Activated CD8-positive, alpha-beta T cell treated with anti-CD3 and anti-CD28 coated beads, Interleukin-2, amount 10 ng/mL, durations not matched to agents 7 days and 5 days (primary cell): Measurements from ENCODE around the gene UNC13B. TPM values are rescaled to one million over a fixed set of nuclear protein-coding genes. Genes with fewer than 3 reads are reported as not detected.

Experiments used
- ATAC-seq: fragments of 150-1000 bp; cut with Tn5 transposase; one replicate; pipeline ENCODE4 v1.10.0; 2021; ENCODE audit warnings: moderate library complexity
- CTCF ChIA-PET: fragments of 350-600 bp; sonication (Branson Sonifier 250); formaldehyde crosslinking; loops from one replicate; lab custom pipeline; 2021; ENCODE audit warnings: antibody characterized with exemption; lab: Charles Lee
- POLR2A ChIA-PET: fragments of 350-600 bp; sonication (Branson Sonifier 250); formaldehyde crosslinking; loops from one replicate; lab custom pipeline; 2021; ENCODE audit warnings: antibody characterized with exemption; lab: Charles Lee
- DNase-seq: peaks from one replicate; pipeline ENCODE4 v3.0.0-alpha.2; 2020
- H3K27ac Mint-ChIP-seq: one replicate; pipeline ENCODE4 v1.8.0; 2021; ENCODE audit warnings: mild to moderate bottlenecking, mixed read lengths
- H3K27me3 Mint-ChIP-seq: one replicate; pipeline ENCODE4 v1.8.0; 2021; ENCODE audit warnings: low read depth, mixed read lengths
- H3K36me3 Mint-ChIP-seq: one replicate; pipeline ENCODE4 v1.8.0; 2021; ENCODE audit warnings: low read depth, mixed read lengths
- H3K4me1 Mint-ChIP-seq: one replicate; pipeline ENCODE4 v1.8.0; 2021; ENCODE audit warnings: low read depth, mixed read lengths
- H3K4me3 Mint-ChIP-seq: one replicate; pipeline ENCODE4 v1.8.0; 2021; ENCODE audit warnings: mild to moderate bottlenecking, mixed read lengths
- H3K9me3 Mint-ChIP-seq: one replicate; pipeline ENCODE4 v1.8.0; 2022; ENCODE audit warnings: mixed read lengths; ENCODE audit not compliant: insufficient read depth
- total RNA-seq, 2 experiments: library from RNA; stranded (reverse); gene quantifications; one replicate each; pipeline ENCODE4 v1.2.3, GENCODE V29; 2021

Gene UNC13B
- total RNA-seq: under 1 TPM; 0.29 to 0.57 TPM

DNA sequence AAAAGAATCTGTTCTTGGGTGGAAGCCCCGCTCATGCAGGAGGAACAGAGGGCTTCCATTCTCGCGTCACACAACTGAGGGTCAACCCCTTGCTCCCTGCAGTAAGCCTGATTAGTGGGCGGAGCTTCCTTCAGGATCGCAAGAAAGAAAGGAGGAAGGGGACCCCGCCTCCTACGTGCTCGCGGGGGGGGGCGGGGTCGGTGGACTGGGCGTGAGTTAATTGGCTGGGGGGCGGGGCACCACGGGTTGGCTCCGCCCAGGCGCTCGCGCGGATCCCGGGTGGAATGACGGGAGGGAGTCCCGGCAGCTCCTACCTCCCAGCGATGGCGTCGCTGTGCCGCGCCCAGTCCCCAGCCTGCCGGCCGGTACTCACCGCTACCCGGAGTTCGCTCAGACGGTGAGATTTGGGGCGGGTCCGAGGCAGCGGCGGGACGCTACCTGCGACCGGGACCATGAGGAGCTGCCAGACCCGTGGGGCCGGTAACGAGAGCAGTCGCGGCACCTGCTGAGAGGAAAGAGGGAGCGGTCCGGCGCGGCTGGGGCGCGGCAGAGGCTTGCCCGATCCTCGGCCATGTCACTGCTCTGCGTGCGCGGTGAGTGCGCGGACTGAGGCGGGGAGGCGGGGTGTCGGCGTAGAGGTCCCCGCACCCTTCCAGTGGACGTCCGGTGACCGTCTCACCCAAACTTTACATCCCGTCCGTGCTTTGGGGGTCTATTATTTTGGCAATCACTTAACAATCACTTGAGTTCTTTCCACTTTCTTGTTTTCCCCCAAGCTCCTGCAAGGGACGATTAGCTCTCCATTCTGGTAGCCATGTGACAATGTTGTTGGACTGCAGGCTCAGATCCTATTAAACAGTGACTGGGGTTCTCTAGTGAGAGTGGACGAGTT is at the start of gene UNC13B:
Gene UNC13B (plus strand): TSS at position 297 of the 892 bp plus-strand sequence. CDS start 275 bp downstream, at position 572.
- peak; percentile 84 for ATAC-seq
- POLR2A ChIA-PET: interaction anchor here (0.7 kb wide), 1 partner anchor 1028 kb away, joined by 3 read pairs; no protein-coding TSS in a partner anchor
- H3K4me3 Mint-ChIP-seq: peak within 1 kb of the TSS; percentile 78

DNA sequence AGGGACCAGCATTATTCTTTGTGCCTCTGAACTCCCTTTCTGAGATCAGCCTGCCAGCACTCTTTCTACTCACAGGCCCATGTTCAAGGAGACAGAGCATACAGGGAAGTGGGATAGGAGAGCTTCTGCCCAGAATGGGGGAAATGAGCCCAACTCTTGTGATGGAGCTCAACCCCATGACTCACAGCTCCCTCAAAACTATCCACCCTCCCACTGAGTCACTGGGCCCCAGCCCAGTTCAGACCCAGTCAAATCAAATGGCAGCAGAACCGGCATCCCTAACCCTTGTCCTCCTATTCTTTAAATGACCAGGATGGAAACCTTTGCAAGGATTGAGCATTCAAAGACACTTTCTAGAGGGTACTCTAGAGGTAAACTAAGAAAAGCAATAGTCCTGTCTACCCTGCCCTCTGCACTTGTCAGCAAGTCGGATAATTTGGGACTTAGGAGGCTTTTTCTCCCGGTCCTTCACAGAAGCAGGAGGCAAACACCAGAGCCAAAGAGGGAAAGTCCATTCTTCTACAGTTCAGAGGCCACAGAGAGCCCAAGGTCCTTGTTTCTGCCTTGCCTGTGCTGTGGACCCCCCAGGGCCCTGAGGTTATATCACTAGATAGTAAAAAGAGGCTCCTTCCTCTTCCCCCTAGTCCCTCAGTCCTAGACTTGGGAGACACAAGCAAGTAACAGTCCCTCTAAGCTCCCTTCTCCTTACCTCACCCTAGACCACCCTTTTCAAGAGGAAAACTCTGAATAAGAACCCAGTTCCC is 49.4 kb upstream of the UNC13B start:
- H3K4me3 Mint-ChIP-seq: peak overlapping the region; percentile 69
- H3K36me3 Mint-ChIP-seq: peaks cover 9% of the 10 kb centered on the region
- POLR2A ChIA-PET: interaction anchor here (0.7 to 2.7 kb wide), 3 partner anchors 9 to 40 kb away, joined by 4 to 14 read pairs (median 4); partner anchors contain the start of genes STOML2 and VCP
- peak overlapping the region; percentile 57 for H3K27ac Mint-ChIP-seq
- H3K4me1 Mint-ChIP-seq: peaks cover 63% of the 10 kb centered on the region
- no peaks in the 10 kb centered on the region for H3K9me3 Mint-ChIP-seq
- CTCF ChIA-PET: interaction anchor here (0.6 to 2.4 kb wide), 4 partner anchors 15 to 147 kb away, joined by 3 to 14 read pairs (median 4); partner anchors contain the start of genes FANCG and PIGO
- ATAC-seq (no peak), DNase-seq (no peak)
- H3K27me3 Mint-ChIP-seq: no peaks in the 10 kb centered on the region

More for the DNA sequence above, at the start of gene UNC13B:
- H3K9me3 Mint-ChIP-seq: peaks cover 5% of the 10 kb centered on the region
- no peaks in the 10 kb centered on the region for H3K36me3 Mint-ChIP-seq
- H3K27ac Mint-ChIP-seq: peak within 1 kb of the TSS; percentile 57
- CTCF ChIA-PET: interaction anchor here (0.6 to 1.0 kb wide), 4 partner anchors 23 to 460 kb away, joined by 3 to 4 read pairs (median 3); no protein-coding TSS in a partner anchor
- peaks cover 35% of the 10 kb centered on the region for H3K4me1 Mint-ChIP-seq
- H3K27me3 Mint-ChIP-seq: peaks cover 24% of the 10 kb centered on the region
- peak; percentile 77 for DNase-seq

DNA sequence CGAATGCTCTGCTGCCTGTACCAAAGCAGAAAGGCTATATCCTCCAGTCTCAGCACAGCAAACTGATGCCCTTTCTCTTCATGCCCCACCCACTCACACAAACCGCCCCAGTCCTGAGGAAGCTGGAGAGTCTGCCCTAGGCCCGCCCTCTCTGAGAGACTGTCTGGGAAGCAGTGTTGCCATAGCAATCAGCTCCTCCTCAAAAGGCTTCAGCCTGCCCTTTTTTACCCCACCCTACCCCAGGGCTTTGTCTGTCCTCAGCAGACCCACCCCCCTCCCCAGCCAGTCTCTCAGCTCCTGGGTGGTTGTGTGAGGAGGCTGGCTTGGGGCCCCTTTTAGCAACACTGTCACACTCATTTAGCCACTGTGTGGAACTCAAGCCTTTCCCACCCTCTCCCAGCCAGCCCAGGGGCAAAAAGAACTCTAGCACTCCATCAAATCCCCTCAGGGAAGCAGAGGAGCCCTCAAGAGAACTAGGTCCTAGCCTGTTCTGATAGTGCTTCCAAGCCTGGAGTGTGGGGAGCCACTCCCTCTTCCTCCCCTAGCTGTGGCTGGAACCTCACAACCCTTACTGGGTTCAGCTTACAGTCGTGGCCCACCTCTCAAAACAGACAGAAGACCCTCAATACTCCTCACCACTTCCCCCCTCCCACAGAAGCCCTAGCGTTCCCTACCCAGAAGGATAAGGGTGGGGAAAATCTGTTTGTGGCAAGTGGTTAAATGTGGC is 47.5 kb upstream of the UNC13B start:
- peaks cover 59% of the 10 kb centered on the region for H3K4me1 Mint-ChIP-seq
- peak overlapping the region; percentile 95 for H3K4me3 Mint-ChIP-seq
- POLR2A ChIA-PET: interaction anchor here (1.4 to 2.9 kb wide), 5 partner anchors 11 to 46 kb away, joined by 3 to 33 read pairs (median 6); partner anchors contain the start of genes FANCG, PIGO, STOML2 and VCP
- CTCF ChIA-PET: interaction anchor here (0.6 to 6.7 kb wide), 15 partner anchors 11 to 467 kb away, joined by 3 to 77 read pairs (median 4); partner anchors contain the start of genes GALT, PIGO, STOML2 and VCP
- H3K9me3 Mint-ChIP-seq: no peaks in the 10 kb centered on the region
- H3K27me3 Mint-ChIP-seq: no peaks in the 10 kb centered on the region
- peak overlapping the region; percentile 92 for H3K27ac Mint-ChIP-seq
- DNase-seq (peak; percentile 89), ATAC-seq (peak; percentile 35)
- H3K36me3 Mint-ChIP-seq: peaks cover 6% of the 10 kb centered on the region

DNA sequence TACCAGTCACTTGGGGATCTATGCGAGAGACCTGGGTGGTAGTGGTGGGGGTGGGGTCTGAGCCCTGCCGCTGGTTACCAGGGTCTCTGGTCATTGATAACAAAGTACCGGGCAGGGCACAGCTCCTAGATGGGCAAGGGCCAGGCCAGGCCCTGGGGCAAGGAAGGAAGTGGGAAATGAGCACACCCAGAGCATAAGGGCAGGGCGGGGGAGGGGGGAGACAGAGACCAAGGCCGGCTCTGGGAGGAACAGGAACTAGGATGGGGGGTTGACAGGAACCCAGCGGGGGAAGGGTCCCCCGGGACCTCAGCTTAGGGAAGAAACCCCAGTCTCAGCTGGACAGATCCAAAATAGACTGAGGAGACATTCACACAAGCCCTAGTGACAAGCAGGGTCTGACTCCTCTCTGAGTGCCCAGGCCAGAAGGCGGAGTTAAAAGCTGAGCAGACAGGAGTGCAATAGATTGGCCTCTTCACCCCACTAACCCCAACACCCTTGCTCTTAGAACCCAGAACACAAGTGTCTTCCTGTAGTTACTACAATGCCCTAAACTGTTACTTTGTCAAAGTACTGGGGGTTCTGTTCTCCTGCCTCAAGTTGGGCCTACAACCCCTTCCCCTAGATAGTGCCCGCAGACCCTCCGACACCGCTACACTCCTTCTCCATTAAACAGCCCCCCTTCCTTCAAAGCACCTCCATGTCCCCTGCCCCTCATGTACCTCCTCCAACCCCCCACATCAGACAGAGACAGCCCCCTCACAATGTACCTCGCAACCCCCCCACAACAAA is 46.8 kb upstream of the UNC13B start:
- peak overlapping the region; percentile 92 for H3K27ac Mint-ChIP-seq
- peaks cover 6% of the 10 kb centered on the region for H3K36me3 Mint-ChIP-seq
- ATAC-seq (no peak), DNase-seq (peak; percentile 75)
- ChIA-PET POLR2A (interaction anchor here (0.6 to 2.9 kb wide), 10 partner anchors 12 to 617 kb away, joined by 3 to 33 read pairs (median 4); partner anchors contain the start of genes ARHGEF39, CREB3, FANCG and PIGO), CTCF (interaction anchor here (0.6 to 6.7 kb wide), 15 partner anchors 11 to 468 kb away, joined by 3 to 77 read pairs (median 5); partner anchors contain the start of genes GALT, PIGO and STOML2)
- no peaks in the 10 kb centered on the region for H3K9me3 Mint-ChIP-seq
- H3K4me3 Mint-ChIP-seq: peak overlapping the region; percentile 95
- no peaks in the 10 kb centered on the region for H3K27me3 Mint-ChIP-seq
- peaks cover 53% of the 10 kb centered on the region for H3K4me1 Mint-ChIP-seq

DNA sequence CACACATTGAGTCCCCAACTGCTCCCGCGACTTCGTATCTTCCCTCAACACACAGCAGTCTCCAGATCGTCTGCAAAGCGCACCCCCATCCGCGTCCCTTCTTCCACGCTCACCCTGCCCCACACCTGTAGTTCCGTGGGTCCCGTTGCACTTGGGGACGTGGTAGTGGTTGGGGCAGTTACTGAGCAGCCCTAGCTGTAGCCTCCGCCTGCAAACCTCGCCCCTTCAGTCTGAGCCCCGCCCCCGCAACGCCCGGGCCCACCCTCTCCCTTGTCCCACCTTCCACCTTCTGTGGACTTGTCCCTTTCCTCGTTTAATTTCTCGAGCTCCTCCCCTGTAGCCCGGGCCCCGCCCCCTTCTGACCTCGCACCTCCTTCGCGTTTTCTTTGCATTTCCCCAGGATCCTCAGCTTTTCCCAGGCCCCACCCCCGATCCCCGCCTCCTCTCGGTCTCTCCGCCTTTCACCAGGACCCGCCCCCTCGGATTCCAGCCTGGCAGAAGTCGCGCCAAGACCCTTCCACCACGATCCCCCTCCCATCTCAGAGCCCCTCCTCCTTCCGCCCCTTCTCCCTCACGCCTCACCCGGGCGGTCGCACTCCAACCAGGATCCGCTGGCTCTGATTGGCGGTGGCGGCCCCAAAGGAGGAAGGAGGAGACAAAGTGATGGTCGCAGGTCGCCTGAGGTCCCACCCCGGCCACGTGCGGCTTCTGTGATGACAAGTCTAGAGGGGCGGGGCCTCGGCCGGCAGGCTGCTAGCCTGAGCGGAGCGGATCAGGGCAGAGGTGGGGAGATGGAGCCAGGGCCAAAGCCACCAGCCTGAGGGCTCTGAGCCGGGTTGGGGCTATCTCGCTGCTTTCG is 45.9 kb upstream of the UNC13B start, which contains the start of gene ATOSB:
Gene ATOSB (minus strand): TSS at position 183 of the 859 bp plus-strand sequence. CDS start 7,588 bp downstream, outside the sequence.
- ATAC-seq (peak; percentile 71), DNase-seq (peak; percentile 97)
- ChIA-PET CTCF (interaction anchor here (0.7 to 6.7 kb wide), 14 partner anchors 11 to 469 kb away, joined by 3 to 77 read pairs (median 5); partner anchors contain the start of genes GALT and PIGO), POLR2A (interaction anchor here (0.6 to 2.9 kb wide), 9 partner anchors 13 to 616 kb away, joined by 3 to 33 read pairs (median 4); partner anchors contain the start of genes ARHGEF39, CREB3, PIGO and STOML2)
- Mint-ChIP-seq H3K27ac (peak within 1 kb of the TSS; percentile 92), H3K9me3 (no peaks in the 10 kb centered on the region), H3K4me3 (peak within 1 kb of the TSS; percentile 95), H3K4me1 (peaks cover 44% of the 10 kb centered on the region), H3K27me3 (no peaks in the 10 kb centered on the region), H3K36me3 (peaks cover 6% of the 10 kb centered on the region)

DNA sequence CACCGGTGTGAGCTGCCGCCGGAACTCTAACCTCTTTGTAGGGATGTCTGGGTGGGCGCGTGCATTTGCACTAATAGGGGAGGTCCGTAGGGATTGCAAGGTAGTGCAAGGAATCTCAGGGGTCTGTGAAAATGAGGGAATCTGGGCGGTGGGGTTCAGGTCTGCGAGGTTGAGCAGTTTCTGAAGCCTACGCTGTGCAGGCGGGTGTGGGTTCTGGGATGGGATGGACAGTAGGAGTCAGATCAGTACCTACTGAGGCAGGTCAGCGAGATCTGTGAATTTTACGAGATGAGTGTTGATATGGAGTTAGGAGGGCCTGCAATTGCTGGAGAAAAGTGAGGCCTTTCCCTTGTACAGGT is 45.3 kb upstream of the UNC13B start:
- POLR2A ChIA-PET: interaction anchor here (0.7 to 1.7 kb wide), 4 partner anchors 18 to 616 kb away, joined by 3 to 5 read pairs (median 4); partner anchors contain the start of genes CREB3 and TLN1
- CTCF ChIA-PET: interaction anchor here (0.7 to 6.7 kb wide), 24 partner anchors 11 to 1103 kb away, joined by 3 to 77 read pairs (median 4); partner anchors contain the start of gene STOML2
- H3K27me3 Mint-ChIP-seq: no peaks in the 10 kb centered on the region
- H3K9me3 Mint-ChIP-seq: no peaks in the 10 kb centered on the region
- H3K4me3 Mint-ChIP-seq: peak overlapping the region; percentile 95
- DNase-seq (no peak), ATAC-seq (peak; percentile 1)
- peaks cover 41% of the 10 kb centered on the region for H3K4me1 Mint-ChIP-seq
- peak overlapping the region; percentile 92 for H3K27ac Mint-ChIP-seq
- peaks cover 6% of the 10 kb centered on the region for H3K36me3 Mint-ChIP-seq

DNA sequence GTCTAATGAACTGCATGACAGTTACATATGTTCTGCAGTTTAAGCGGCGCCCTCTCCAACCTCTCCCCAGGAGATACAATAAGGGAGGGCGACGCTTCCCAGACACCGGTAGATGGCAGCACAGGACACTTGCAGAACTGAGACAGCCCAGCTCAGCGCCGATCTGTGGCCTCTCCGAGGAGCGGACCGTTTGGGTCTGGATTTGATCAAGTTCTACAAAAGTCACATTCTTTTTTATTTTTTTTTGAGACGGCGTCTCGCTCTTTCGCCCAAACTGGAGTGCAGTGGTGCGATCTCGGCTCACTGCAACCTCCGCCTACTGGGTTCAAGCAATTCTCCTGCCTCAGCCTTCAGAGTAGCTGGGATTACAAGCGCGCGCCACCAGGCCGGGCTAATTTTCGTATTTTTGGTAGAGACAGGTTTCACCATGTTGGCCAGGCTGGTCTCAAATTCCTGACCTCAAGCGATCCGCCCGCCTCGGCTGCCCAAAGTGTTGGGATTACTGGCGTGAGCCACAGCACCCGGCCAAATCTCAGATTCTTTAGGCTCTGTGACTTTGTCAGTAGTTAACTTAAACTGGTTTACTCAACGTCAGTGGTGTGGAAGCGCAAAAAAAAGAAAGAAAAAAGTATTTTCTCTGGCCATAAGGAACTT is 44.8 kb upstream of the UNC13B start:
- Mint-ChIP-seq H3K36me3 (peaks cover 6% of the 10 kb centered on the region), H3K27ac (peak overlapping the region; percentile 92), H3K4me1 (peaks cover 36% of the 10 kb centered on the region), H3K27me3 (no peaks in the 10 kb centered on the region), H3K4me3 (peak overlapping the region; percentile 95), H3K9me3 (no peaks in the 10 kb centered on the region)
- DNase-seq: peak; percentile 95
- CTCF ChIA-PET: interaction anchor here (0.6 to 6.7 kb wide), 29 partner anchors 10 to 1103 kb away, joined by 3 to 77 read pairs (median 3); partner anchors contain the start of genes PIGO and STOML2
- POLR2A ChIA-PET: interaction anchor here (1.3 kb wide), 1 partner anchor 142 kb away, joined by 4 read pairs; no protein-coding TSS in a partner anchor
- peak; percentile 56 for ATAC-seq

DNA sequence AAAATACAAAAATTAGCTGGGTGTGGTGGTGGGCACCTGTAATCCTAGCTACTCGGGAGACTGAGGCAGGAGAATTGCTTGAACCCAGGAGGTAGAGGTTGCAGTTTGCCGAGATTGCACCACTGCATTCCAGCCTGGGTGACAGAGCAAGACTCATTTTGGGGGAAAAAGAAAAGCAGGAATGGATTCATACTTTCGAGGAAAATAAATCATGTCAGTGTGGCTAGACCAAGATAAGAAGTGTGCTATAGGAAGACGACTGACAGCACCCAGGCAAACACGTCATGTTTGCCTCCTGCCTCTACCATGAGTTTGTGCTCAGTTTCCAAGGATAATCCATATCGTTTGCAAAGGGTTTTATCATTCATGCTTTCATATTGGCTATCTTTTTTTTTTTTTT is 26.9 kb upstream of the UNC13B start:
- H3K27ac Mint-ChIP-seq: no peak overlapping the region
- DNase-seq: no peak
- no peak overlapping the region for H3K4me3 Mint-ChIP-seq
- H3K27me3 Mint-ChIP-seq: no peaks in the 10 kb centered on the region
- ChIA-PET CTCF (no interaction called here), POLR2A (no interaction called here)
- H3K4me1 Mint-ChIP-seq: no peaks in the 10 kb centered on the region
- no peaks in the 10 kb centered on the region for H3K9me3 Mint-ChIP-seq
- H3K36me3 Mint-ChIP-seq: no peaks in the 10 kb centered on the region
- no peak for ATAC-seq

DNA sequence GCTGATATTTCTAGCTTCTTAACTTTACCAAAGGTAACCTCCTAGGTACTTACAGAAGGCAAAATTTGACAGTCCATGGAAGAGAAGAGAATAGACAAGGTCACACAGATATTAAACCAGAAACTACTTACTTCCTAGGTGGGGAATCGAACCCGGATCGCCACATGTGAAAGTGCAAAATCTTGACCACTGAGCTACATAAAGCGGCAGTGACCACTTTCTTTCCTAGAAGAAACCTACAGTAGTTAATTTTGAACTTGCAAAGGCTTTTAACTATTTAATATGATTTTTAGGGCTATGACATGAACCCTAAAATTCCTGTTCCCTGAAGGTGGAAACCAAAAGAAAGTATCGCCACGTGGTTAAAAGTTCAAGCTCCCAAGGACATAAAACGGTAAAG is 25.8 kb upstream of the UNC13B start:
- H3K4me3 Mint-ChIP-seq: no peak overlapping the region
- POLR2A ChIA-PET: no interaction called here
- H3K36me3 Mint-ChIP-seq: no peaks in the 10 kb centered on the region
- ATAC-seq (no peak), DNase-seq (no peak)
- CTCF ChIA-PET: interaction anchor here (1.1 kb wide), 1 partner anchor 236 kb away, joined by 5 read pairs; no protein-coding TSS in a partner anchor
- H3K4me1 Mint-ChIP-seq: no peaks in the 10 kb centered on the region
- peaks cover 3% of the 10 kb centered on the region for H3K9me3 Mint-ChIP-seq
- no peak overlapping the region for H3K27ac Mint-ChIP-seq
- no peaks in the 10 kb centered on the region for H3K27me3 Mint-ChIP-seq
